Dedifferentiated amniotic fluid mesenchymal stem cell (primary cell): ENCODE results near the gene C21orf58.

Source experiments
- DNase-seq: peaks from one replicate; pipeline ENCODE4 v3.0.0-alpha.2; 2016; ENCODE audit errors: extremely low spot score

C21orf58 gene

DNA sequence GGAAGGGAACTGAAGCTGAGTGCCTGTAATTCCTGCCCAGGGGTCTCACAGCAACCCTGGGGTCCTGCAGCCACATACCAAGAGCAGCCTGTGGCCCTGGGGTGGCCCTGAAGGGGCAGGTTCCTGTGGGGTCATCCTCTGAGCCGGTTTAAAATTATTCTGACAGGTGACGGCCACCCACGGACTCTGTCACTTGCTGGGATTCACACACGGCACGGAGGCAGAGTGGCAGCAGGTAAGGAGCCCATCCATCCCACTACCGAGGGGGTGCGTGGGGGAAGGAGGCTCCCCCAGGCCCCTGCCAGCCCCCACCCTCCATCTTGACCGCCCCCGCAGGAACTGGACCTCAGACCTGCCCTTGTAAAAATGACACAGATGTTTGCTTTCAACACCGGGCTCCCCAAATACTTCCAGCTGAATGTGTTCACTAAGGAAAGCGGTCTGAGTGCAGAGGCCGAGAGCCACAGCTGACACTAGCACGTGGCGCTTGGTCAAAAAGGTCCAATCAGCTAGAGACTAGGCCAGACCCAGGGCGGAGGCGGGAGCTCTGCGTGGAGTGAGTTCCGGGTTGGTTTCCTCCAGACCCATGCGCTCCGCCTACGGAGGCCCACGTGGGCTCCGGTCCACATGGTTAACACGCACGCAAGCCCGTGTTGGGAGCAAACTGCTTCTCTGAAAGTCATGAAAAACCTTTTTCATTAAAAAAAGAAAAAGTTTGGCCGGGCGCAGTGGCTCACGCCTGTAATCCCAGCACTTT lies 27.5 kb downstream of the C21orf58 start:
- DNase-seq, result peak; percentile 29

DNA sequence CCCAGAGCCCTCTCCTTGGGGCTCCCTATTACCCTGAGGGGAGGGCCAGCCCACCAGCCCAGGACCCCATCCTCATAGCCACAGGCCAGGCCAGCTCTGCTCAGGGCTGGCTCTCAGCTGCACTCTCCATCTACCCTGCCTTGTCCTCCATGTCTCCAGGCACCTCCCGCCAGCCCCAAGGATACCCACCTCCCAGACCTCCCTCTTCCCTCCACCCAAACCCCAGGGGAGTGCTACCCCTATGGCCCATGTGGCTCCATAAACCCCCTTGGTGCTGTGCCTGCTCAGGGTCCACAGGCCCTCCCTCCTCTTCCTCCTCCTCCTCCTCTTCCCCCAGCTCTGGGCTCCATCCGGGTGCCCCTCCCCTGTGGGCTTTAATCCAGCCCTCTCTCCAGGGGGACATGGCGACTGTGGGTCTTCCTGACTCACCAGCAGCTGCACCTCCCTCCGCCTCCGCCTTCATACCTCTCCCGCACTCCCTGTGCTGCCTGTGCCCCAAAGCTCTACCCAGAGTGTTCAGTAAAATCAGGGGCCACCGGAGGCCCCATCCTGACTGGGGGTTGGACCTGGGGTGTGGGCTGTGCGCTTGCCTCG lies 28.4 kb downstream of the C21orf58 start:
- no peak for DNase-seq

DNA sequence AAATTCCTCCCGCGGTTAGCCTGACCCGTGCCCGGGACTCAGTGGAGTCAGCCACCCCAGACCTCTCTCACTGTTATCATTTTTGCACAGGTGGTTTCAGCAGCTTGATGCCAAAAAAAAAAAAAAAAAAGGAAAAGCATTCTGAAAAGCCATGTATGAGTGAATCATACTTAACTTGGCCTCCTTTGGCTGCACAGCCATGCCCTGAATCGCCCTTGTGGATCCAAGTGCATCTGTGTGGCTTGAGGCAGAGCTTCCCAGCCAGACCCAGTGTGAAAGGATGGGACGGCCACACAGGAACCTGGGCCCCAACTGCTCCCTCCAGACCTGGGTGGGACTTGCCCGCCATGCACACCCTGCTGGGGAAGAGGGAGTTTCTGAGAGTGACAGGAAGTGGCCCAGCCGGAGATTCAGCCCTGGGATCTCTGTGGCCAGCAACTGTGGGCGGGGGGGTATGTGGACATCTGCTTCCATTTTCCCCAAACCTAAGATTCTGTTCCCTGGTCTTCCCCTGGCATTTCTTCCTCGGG lies 29.0 kb downstream of the C21orf58 start:
- peak; percentile 19 for DNase-seq

DNA sequence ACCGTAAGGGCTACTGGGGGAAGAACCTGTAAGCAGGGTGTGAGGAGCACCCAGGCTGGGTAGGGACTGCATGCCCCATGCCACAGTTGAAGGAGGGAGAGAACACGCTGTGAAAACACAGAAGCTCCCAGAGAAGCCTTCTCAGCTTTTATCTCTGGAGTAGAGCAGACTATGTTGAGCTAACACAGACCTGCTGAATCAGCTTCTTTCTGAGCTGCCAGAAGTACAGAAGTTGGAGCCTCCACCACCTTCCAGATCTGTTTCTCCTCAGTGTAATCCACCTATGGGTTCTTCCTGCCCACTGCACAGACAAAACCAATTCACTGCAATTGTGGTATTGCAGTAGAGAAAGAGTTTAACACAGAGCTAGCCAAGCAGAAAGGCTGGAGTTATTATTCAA lies 32.1 kb downstream of the C21orf58 start:
- no peak for DNase-seq

DNA sequence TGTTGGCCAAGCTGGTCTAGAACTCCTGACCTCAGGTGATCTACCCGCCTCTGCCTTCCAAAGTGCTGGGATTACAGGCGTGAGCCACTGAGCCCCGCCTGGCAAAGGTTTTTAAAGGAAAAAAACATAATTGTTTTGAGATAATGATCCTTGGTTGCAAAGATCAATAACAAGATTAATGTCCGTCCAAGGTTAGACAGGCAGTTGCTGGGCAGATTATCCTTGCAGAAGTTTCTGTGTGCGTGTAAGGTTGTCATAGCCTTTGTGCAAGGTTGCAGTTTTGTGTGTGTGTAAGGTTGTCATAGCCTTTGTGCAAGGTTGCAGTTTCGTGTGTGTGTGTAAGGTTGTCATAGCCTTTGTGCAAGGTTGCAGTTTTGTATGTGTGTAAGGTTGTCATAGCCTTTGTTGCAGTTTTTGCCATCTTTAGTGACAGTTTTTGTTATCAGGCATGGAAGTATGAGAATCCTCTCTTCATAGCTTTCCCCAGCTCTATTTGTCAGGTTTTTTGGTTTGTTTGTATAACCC lies 34.0 kb downstream of the C21orf58 start:
- no peak for DNase-seq

DNA sequence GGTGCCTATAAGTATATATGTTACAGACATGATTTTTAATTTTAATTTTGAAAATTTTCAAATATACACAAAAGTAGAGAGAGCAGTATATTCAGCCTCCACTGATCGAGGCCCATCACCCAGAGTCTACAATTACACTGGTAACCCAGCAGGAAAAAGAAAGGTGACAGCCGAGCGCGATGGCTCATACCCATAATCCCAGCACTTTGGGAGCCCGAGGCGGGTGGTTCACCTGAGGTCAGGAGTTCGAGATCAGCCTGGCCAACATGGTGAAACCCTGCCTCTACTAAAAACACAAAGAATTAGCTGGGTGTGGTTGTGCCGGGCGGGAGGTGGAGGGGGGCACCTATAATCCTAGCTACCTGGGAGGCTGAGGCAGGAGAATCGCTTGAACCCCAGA lies 36.1 kb downstream of the C21orf58 start:
- DNase-seq, result no peak

DNA sequence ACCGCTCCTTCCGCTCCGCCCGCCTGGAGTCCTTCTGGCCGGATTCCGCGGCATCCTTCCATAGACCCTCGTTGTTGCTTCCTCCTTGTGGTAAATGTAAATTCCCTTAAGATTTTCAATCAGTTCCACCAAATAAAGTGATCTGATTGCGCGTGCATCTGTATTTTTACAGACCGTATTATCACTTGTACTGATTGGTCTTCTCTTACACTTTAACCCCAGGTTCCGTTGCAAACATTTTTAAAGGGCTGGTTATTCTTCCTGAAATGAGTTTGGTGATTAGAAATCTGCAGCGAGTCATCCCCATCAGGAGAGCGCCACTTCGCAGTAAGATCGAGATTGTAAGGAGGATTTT lies 37.0 kb downstream of the C21orf58 start:
- no peak for DNase-seq

DNA sequence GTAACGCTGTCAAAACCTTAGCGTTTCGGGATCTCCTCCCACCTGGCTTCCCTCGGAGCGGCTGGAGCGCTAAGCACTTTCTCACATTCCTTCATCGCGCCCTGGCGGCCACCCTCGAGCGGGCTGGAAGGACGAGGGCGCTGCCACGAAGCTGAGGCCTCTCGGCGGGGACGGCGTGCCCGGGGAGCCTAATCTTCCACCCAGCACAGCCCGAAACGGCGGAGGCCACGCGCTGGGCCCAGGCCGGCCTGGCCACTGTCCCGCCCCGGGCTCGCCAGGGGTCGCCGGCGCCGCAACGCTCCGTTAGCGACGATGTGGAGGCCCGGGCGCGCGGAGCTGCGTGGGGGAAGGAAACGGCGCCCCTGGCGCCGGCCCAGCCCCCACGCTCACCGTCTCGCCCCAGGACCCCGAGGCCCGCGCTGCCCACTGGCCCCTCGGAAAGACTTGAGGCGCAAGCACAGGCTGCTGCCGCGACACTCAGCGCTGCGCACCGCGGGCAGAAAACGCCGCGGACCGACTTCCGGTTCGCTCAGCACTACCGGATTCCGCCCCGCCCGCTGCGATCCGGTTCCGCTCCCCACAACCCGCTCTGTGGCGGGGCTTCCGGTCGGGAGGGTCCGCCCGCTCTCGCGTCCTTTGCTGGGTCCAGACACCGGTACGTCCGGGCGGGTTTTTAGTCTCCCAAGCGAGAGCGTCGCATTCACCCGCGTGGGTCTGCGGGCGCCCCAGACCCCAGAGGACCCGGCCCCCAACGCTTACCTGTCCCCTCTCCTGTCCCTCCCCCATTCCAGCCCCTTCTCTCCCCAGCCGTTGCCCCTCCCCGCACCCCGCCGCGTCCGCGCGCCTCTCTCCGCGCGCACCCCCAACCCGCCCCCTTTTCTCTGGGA lies 37.7 kb downstream of the C21orf58 start, which contains the start of gene YBEY:
YBEY (plus strand) TSS at position 582 of the 887 bp plus-strand sequence. CDS start 572 bp downstream, outside the sequence.
- peak; percentile 89 for DNase-seq

DNA sequence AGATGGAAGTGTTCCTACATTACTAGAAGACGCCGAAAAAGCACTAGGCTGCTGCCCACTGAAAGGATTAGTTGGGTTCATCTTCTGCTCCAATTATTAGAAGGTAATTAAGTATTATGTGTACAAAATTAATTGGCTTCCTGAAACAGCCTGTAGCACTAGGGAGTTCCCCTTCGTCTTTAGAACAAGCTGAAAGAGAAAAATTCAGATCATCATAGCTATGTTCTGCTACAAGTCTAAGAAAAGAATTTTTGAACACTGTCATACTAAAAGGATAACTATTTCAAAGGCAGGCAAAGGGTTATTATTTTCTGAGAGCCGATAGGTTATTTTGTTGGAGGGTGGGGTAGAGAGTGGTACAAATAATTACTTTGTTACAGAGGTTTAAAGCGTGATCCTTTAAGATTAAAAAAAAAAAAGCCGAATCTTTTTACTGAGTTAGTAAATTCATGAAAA lies 38.4 kb downstream of the C21orf58 start, which contains the start of gene MCM3AP:
MCM3AP (minus strand) TSS at position 406 of the 456 bp plus-strand sequence; CDS start at position 81, 325 bp downstream.
- DNase-seq, result no peak

DNA sequence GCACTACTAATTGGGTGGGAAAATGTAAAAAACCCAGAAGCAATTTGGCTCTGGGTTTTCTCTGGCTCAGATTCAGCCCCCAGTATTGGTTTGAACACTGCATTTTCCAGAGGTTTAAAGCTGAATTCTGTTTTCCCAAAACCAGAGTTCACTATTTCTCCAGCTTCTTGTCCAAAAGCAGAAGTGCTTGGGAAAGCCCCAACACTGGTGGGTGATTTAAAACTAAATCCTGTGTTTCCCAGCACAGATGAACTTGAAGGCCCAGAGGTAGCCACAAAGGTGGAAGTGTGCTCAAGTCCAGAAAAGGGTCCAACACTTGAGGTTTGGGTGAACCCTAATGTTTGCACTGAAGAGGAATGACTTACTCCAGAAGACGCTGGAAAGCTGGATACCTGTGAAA lies 38.9 kb downstream of the C21orf58 start:
- DNase-seq, result no peak

DNA sequence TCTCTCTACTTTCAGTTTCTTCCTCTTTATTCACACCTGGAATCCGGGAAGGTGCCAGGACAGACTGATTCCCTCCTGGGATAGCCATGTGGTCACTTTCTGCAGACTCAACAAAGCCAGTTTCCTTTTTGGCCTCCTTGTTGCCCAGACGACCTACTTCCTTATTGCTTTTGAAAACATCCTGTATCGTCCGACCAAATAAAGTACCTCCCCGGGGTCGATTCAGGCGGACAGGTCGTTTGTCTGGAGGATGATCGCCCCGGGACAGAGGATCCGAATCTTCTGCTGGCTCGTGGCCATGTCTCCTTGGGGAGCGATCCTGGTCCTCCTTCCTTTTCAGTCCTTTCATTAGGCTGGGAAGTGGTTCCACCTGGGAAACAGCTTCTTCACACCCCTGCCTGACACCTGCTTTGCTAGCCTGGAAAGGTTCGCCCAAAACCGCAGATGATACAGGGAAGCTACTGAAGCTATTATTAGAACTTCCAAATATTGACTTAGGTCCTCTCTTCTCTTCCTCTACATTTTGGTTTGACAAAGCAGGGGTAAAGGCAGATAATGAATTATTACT lies 39.5 kb downstream of the C21orf58 start:
- DNase-seq, result no peak

DNA sequence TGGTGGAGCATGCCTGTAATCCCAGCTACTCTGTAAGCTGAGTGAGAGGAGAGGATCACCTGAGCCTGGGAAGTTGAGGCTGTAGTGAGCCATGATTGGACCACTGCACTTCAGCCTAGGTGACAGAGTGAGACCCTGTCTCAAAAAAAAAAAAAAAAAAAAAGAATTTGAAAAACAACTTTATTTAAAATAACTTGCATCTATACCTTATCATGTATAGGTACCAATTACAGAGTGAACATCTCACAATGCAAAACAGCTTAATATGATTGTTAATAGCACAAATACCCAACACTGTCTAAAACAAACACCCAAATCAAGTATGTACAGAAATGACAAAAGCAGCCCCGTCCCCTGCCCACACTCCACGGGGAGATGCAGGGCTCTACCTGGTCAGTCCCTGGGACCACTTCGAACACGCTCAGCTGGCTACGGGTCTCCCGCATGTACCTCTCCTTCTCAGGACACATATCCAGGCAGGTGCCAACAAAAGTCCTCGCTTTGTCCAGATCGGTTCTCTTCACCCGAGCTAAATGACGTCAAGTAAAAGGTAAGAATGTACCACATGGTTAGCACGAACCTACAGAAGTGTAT lies 48.8 kb downstream of the C21orf58 start:
- no peak for DNase-seq

DNA sequence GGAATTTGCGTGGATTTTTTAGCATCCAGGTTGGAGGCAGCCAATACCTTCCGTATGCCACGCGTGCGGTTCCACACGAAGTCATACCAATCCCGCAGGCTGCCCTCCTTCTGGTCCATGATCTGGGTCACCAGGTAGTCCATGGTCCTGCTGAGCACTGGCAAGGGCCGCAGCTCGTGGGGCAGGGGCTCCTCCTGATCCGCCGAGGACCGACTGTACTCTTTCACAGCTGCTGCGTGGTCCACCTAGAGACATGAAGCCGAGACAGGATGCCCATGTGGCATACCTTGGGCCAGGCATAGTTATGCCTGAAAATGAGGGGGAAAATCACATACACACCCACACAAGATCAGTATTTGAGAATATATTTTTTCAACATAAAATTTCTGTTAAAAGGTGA lies 50.3 kb downstream of the C21orf58 start:
- DNase-seq, result no peak

DNA sequence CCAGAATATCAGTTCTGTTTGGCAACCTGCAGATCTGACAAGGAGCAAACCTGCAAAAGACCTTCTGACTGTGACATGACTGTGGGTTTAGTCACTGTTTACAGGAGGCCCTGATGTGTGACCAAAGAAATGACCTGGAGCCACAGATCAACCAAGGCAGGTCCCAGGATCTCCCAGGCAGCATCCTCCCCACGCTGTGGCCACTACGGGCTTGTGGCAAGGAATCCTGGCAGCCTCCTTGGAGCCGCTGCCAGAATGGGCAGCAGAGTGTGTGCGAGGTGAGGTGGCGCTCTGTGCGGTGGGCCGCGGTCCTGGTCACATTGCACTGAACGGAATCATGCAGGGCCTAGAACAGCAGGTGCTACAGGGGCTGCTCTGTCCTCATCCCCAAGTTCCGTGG lies 54.2 kb downstream of the C21orf58 start:
- DNase-seq, result no peak

DNA sequence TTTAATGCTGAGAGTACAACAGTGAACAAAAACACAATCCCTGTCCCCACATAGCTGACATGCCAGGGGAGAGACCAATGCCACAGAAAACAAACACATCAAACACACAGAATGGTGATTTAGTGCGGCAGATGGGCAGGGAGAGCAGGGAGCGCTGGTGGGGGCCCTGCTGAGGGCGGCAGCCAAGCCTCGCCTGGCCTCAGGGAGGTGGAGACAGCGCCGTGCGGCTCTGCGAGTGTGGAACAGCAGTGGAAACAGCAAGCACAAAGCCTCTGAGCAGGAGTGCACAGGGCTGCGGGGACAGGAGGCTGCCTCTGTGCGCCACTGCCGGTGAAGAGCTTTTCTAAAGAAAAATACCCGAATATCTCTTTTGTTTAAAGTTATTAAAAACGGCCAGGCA lies 55.3 kb downstream of the C21orf58 start:
- no peak for DNase-seq

DNA sequence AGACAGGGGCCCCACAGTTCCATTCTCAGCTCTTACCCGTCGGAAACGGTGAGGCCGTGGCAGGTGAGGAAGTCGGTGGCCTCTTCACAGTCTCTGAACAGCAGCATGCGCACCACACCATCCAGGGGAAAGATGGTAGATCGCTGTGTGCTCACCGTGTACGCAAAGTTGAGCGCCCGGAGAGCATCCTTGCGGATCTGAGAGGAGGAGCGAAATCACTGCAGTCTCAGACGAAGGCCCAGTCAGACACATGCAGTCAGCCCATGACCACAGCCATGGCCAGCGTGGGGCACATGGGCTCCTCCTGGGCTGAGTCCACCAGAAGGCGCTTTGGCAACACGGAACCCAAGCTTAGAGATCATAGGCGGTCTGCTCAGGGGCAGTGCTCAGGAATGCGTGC lies 56.7 kb downstream of the C21orf58 start:
- DNase-seq, result no peak

DNA sequence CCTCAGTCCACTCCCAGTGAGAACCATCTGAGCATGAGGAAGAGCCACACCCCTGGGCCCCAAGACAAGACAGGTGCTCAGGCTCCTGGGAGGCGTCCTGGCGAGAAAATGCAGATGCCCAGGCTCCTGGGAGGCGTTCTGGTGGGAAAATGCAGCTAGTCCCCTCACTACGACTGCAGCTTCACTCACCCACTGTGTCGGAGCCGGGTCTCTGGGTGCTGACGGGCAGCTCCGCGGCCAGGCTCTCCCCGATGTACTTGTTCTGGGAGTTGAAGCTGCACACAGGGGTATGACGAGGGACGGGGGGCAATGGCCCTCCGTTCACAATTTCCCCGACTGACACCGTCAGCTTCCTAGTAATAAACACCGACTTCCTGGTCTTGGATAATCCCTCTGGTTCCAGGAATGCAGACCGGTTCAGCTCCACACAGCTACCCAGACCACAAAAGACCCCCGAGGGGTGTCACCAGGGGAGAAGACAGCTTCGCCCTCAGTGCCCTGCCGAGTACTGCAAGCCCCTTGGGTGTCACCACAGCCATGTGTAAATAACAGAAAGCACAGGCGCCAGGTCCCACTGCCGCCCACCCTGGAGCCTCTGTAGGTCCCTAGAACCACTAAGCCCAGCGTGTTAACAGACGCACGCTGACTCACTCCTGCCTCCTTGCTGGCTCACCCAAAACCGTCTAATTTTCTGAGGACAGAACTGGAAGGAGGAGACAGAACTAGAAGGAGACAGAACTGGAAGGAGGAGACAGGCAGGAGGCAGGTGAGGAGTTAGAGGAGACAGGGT lies 57.7 kb downstream of the C21orf58 start:
- no peak for DNase-seq

DNA sequence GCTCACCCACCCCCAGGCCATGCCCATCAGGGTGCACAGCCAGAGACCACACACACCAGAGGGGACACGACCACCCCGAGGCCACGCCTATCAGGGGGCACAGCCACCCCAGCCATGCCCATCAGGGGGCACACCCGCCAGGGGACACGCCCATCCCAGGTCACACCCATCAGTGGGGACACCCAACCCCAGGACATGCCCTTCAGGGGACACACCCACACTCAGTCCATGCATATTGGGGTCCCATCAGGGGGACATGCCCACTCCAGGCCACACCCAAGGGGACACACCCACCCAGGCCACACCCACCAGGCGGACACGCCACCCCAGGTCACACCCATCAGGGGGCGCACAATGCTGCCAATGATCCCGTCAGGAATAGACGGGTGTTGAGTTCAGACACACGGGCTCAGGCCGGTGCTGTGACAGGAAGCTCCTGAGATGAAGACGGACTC lies 59.0 kb downstream of the C21orf58 start:
- no peak for DNase-seq

DNA sequence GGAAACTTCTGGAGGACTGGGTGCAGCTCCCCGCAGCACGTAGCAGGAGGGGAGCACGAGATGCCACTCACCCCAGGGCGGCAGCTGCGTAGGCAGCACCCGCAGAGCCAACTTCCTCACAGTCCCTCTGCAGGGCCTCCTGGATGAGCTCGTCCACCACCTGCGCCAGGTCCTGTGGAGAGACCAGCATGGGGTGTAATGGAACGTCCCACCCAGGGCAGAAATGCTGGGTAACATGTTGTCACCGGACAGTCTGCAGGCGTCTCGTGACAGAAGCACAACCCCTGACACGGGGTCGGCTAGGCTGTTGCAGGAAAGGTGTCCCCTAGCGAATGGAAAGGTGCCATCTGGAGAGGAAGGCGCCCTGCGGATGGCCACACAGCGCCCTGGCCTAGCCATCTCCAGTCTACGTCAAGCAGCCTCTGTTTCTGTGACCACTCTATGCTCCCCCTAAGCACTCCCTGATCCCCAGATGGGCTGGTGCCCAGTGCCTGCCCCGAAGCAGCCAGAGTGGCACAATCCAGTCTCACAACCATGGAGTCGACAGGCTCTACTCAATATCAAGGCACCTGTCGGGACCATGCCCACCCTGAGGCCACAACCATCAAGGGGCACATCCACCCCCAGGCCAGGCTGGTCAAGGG lies 59.5 kb downstream of the C21orf58 start:
- no peak for DNase-seq
